OCI-LY7 (cell line): ENCODE data around the gene GPRIN2.

Source experiments
- CTCF ChIP-seq: fragments of 200-600 bp; sonication (generic); conservative IDR thresholded peaks from 2 replicates; pipeline ENCODE4 v1.5.1; 2014; ENCODE audit warnings: mild to moderate bottlenecking, antibody characterized with exemption, low read length, moderate library complexity, mixed read lengths
- EZH2phosphoT487 ChIP-seq: fragments of 200-600 bp; sonication (generic); IDR thresholded peaks from 2 replicates; pipeline ENCODE4 v1.6.1; 2018; ENCODE audit warnings: low read depth, borderline replicate concordance, mild to moderate bottlenecking, mixed run types, antibody characterized with exemption, low read length, moderate library complexity, mixed read lengths

DNA sequence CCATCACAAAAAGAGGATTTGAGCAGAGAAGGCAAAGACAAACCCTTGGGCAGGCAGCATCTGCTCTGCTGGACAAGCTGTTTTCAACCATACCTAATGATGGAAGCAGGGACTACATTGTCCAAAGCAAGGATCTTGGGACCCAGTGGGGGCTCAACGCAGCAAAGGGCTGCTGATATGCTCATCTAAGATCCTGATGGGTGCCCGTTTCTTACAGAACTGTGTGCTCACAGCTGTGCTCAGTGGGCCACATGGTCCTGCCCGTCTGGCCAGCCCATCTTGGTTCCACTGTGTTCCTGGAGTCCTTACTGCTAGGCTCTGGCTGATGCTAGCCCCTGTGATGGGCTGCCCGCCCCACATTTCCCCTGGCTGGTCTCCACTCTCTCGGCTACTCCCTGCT is 36.1 kb downstream of the GPRIN2 start:
- TF ChIP-seq CTCF (no peak), EZH2phosphoT487 (no peak)
